Measurements from ENCODE around the gene ORC3. TPM values are rescaled to one million over a fixed set of nuclear protein-coding genes. Genes with fewer than 3 reads are reported as not detected.

Gene ORC3
- total RNA-seq, 2 donors from 2014 or later = 48.3 to 62.4 TPM

- no peaks in the 10 kb centered on the region for H3K27me3 ChIP-seq (ENCODE audit: control insufficient read depth, insufficient read depth, low read length, poor library complexity, severe bottlenecking)
- no peaks in the 10 kb centered on the region for H3K4me1 Mint-ChIP-seq
- no peaks in the 10 kb centered on the region for H3K4me1 ChIP-seq (ENCODE audit: control insufficient read depth, insufficient read depth, low read length)
- no peak overlapping the region for H3K4me3 Mint-ChIP-seq
- H3K9ac ChIP-seq (ENCODE audit: extremely low read depth, low read length, poor library complexity, severe bottlenecking) = no peak overlapping the region
- no peak overlapping the region for H3K4me3 ChIP-seq (ENCODE audit: low read length)
- no peak for DNase-seq
- H3K9me3 ChIP-seq (ENCODE audit: control insufficient read depth, low read length) = no peaks in the 10 kb centered on the region
- no peak overlapping the region for H3K27ac Mint-ChIP-seq
- H3K27me3 Mint-ChIP-seq (ENCODE audit: insufficient read depth) = no peaks in the 10 kb centered on the region
- H3K36me3 ChIP-seq (ENCODE audit: control insufficient read depth, insufficient read depth, low read length) = peaks cover 79% of the 10 kb centered on the region
- H3K9me3 Mint-ChIP-seq = no peaks in the 10 kb centered on the region
- whole genome bisulfite sequencing, 2 experiments (ENCODE audit: insufficient coverage in 1 of 2, insufficient read length in 1 of 2) = 94 to 100% methylated on average over 1 to 2 of the region's 2 CpGs
- H3K36me3 Mint-ChIP-seq (ENCODE audit: low read depth) = peaks cover 42% of the 10 kb centered on the region
- H3K27ac ChIP-seq (ENCODE audit: low read depth, low read length) = no peak overlapping the region
- no peak for TF ChIP-seq CTCF (conservative IDR thresholded peaks at IDR 0.05)
Observed at GRCh38 chr6:87668013-87668412, 78.1 kb downstream of the ORC3 start.

- no peak for DNase-seq
- no peaks in the 10 kb centered on the region for H3K27me3 Mint-ChIP-seq (ENCODE audit: insufficient read depth)
- no peak overlapping the region for H3K27ac ChIP-seq (ENCODE audit: low read depth, low read length)
- H3K4me1 Mint-ChIP-seq = no peaks in the 10 kb centered on the region
- H3K9ac ChIP-seq (ENCODE audit: extremely low read depth, low read length, poor library complexity, severe bottlenecking) = no peak overlapping the region
- H3K36me3 ChIP-seq (ENCODE audit: control insufficient read depth, insufficient read depth, low read length) = peaks cover 78% of the 10 kb centered on the region
- no peaks in the 10 kb centered on the region for H3K9me3 Mint-ChIP-seq
- H3K4me3 ChIP-seq (ENCODE audit: low read length) = no peak overlapping the region
- H3K27ac Mint-ChIP-seq = no peak overlapping the region
- no peaks in the 10 kb centered on the region for H3K4me1 ChIP-seq (ENCODE audit: control insufficient read depth, insufficient read depth, low read length)
- 90 to 93% methylated on average over 2 to 3 of the region's 3 CpGs for WGBS, 2 experiments (ENCODE audit: insufficient coverage in 1 of 2, insufficient read length in 1 of 2)
- no peak overlapping the region for H3K4me3 Mint-ChIP-seq
- TF ChIP-seq CTCF (conservative IDR thresholded peaks at IDR 0.05) = no peak
- H3K9me3 ChIP-seq (ENCODE audit: control insufficient read depth, low read length) = no peaks in the 10 kb centered on the region
- H3K27me3 ChIP-seq (ENCODE audit: control insufficient read depth, insufficient read depth, low read length, poor library complexity, severe bottlenecking) = no peaks in the 10 kb centered on the region
- peaks cover 45% of the 10 kb centered on the region for H3K36me3 Mint-ChIP-seq (ENCODE audit: low read depth)
Observed at GRCh38 chr6:87669051-87669450, 79.1 kb downstream of the ORC3 start.

GRCh38 chr6:87670707-87671106 is 80.8 kb downstream of the ORC3 start:
- H3K27me3 ChIP-seq (ENCODE audit: control insufficient read depth, insufficient read depth, low read length, poor library complexity, severe bottlenecking) = no peaks in the 10 kb centered on the region
- Mint-ChIP-seq H3K4me3 (no peak overlapping the region), H3K27me3 (ENCODE audit: insufficient read depth) (no peaks in the 10 kb centered on the region), H3K27ac (no peak overlapping the region), H3K36me3 (ENCODE audit: low read depth) (peaks cover 58% of the 10 kb centered on the region), H3K4me1 (no peaks in the 10 kb centered on the region), H3K9me3 (no peaks in the 10 kb centered on the region)
- peaks cover 76% of the 10 kb centered on the region for H3K36me3 ChIP-seq (ENCODE audit: control insufficient read depth, insufficient read depth, low read length)
- WGBS, 2 experiments (ENCODE audit: insufficient coverage in 1 of 2, insufficient read length in 1 of 2) = 71 to 80% methylated on average over 2 of the region's 2 CpGs
- no peak overlapping the region for H3K27ac ChIP-seq (ENCODE audit: low read depth, low read length)
- H3K4me3 ChIP-seq (ENCODE audit: low read length) = no peak overlapping the region
- no peaks in the 10 kb centered on the region for H3K9me3 ChIP-seq (ENCODE audit: control insufficient read depth, low read length)
- no peak for TF ChIP-seq CTCF (conservative IDR thresholded peaks at IDR 0.05)
- H3K9ac ChIP-seq (ENCODE audit: extremely low read depth, low read length, poor library complexity, severe bottlenecking) = no peak overlapping the region
- H3K4me1 ChIP-seq (ENCODE audit: control insufficient read depth, insufficient read depth, low read length) = no peaks in the 10 kb centered on the region
- DNase-seq = no peak
